ENCODE data around the gene GGPS1.

DNA sequence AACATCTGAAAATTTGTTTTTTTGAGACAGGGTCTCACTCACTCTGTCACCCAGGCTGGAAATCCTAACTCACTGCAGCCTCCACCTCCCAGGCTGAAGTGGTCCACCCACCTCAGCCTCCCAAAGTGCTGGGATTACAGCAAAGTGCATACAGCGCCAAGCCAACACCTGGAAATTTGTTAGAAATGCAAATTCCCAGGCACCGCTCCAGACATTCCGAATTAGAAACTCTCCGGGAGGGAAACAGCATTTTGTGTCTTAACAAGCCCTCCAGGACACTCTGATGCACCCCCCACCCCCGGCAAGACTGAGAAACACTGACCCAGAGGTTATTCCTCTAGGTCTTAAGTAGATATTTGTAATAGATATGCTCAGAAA, 49.5 kb upstream of the GGPS1 start:
- TF ChIP-seq POLR2A (IDR thresholded peaks at IDR 0.05) (no peak), CTCF (IDR thresholded peaks at IDR 0.05) (no peak), POLR2AphosphoS5 (IDR thresholded peaks at IDR 0.05) (no peak)
